Liver (tissue), 9 donors: ENCODE results near the gene TRIM56. TPM values are rescaled to one million over a fixed set of nuclear protein-coding genes. Genes with fewer than 3 reads are reported as not detected.
"Not testable (repeated sequence)": the region's sequence is repeated elsewhere in the genome, so short reads cannot be mapped to it uniquely, and the experiment has no call there.

Experiments
- DNase-seq: peaks from one replicate; pipeline ENCODE4 v3.0.0-alpha.2; 2017; ENCODE audit warnings: low spot score
- H3K27ac ChIP-seq, 2 donors: one replicate each; pipeline ENCODE4 v1.7.0; 2013; ENCODE audit warnings: inconsistent platforms in 2 of 2, low read length in 2 of 2, control low read depth in 1 of 2, low read depth in 1 of 2, mild to moderate bottlenecking in 1 of 2
- H3K27me3 ChIP-seq, 4 donors: one replicate each; pipeline versions ENCODE4 v1.6.1 to v1.7.0; 2013; ENCODE audit warnings: low read length in 3 of 4, inconsistent platforms in 1 of 4, mild to moderate bottlenecking in 1 of 4, moderate library complexity in 1 of 4; ENCODE audit not compliant: control insufficient read depth in 4 of 4, insufficient read depth in 4 of 4
- H3K36me3 ChIP-seq, 4 donors: one replicate each; pipeline versions ENCODE4 v1.6.1 to v1.7.0; 2013; ENCODE audit warnings: low read length in 3 of 4, mild to moderate bottlenecking in 3 of 4, low read depth in 1 of 4, moderate library complexity in 1 of 4; ENCODE audit not compliant: control insufficient read depth in 4 of 4, insufficient read depth in 3 of 4
- H3K4me1 ChIP-seq, 4 donors: one replicate each; pipeline versions ENCODE4 v1.6.1 to v1.7.0; 2013; ENCODE audit warnings: low read length in 3 of 4, mild to moderate bottlenecking in 3 of 4, moderate library complexity in 1 of 4; ENCODE audit not compliant: control insufficient read depth in 4 of 4, insufficient read depth in 4 of 4
- H3K4me3 ChIP-seq, 3 donors: one replicate each; pipeline versions ENCODE4 v1.6.1 to v1.7.0; 2013; ENCODE audit warnings: low read length in 3 of 3, control low read depth in 1 of 3, low read depth in 1 of 3, mild to moderate bottlenecking in 1 of 3
- H3K9ac ChIP-seq, 2 donors: one replicate each; pipeline ENCODE4 v1.7.0; 2013; ENCODE audit warnings: low read length in 2 of 2, mild to moderate bottlenecking in 2 of 2, moderate library complexity in 2 of 2, control low read depth in 1 of 2, low read depth in 1 of 2
- H3K9me3 ChIP-seq, 4 donors: one replicate each; pipeline versions ENCODE4 v1.6.1 to v1.7.0; 2013; ENCODE audit warnings: low read length in 3 of 4; ENCODE audit not compliant: control insufficient read depth in 4 of 4
- ATF3 ChIP-seq: IDR thresholded peaks from 2 replicates; pipeline ENCODE4 v1.6.1; 2016; ENCODE audit warnings: antibody characterized with exemption
- EGR1 ChIP-seq, 2 donors: IDR thresholded peaks; 2 replicates each; pipeline ENCODE4 v1.6.1; 2016 to 2018; ENCODE audit warnings: antibody characterized with exemption in 2 of 2, low read depth in 2 of 2
- FOXA1 ChIP-seq: IDR thresholded peaks from 2 replicates; pipeline ENCODE4 v1.6.1; 2016; ENCODE audit warnings: antibody characterized with exemption
- GABPA ChIP-seq, 2 donors: IDR thresholded peaks in 1 of 2; conservative IDR thresholded peaks in 1 of 2; 2 replicates each; pipeline ENCODE4 v1.6.1; 2016; ENCODE audit warnings: antibody characterized with exemption in 2 of 2, mild to moderate bottlenecking in 1 of 2, moderate library complexity in 1 of 2
- HNF4A ChIP-seq, 2 donors: conservative IDR thresholded peaks; 2 replicates each; pipeline ENCODE4 v1.6.1; 2016; ENCODE audit warnings: antibody characterized with exemption in 2 of 2, mild to moderate bottlenecking in 2 of 2
- NR2F2 ChIP-seq: IDR thresholded peaks from 2 replicates; pipeline ENCODE4 v1.6.1; 2016; ENCODE audit warnings: antibody characterized with exemption
- RAD21 ChIP-seq, 2 donors: IDR thresholded peaks; 2 replicates each; pipeline ENCODE4 v1.6.1; 2016; ENCODE audit warnings: antibody characterized with exemption in 2 of 2, mild to moderate bottlenecking in 2 of 2
- REST ChIP-seq: IDR thresholded peaks from 2 replicates; pipeline ENCODE4 v1.6.1; 2016; ENCODE audit warnings: antibody characterized with exemption, mild to moderate bottlenecking
- RXRA ChIP-seq, 2 donors: IDR thresholded peaks; 2 replicates each; pipeline ENCODE4 v1.6.1; 2017 to 2018; ENCODE audit warnings: antibody characterized with exemption in 2 of 2, mild to moderate bottlenecking in 1 of 2
- TAF1 ChIP-seq: conservative IDR thresholded peaks from 2 replicates; pipeline ENCODE4 v1.6.1; 2016; ENCODE audit warnings: antibody characterized with exemption, mild to moderate bottlenecking
- YY1 ChIP-seq: IDR thresholded peaks from 2 replicates; pipeline ENCODE4 v1.6.1; 2016; ENCODE audit warnings: antibody characterized with exemption, mild to moderate bottlenecking
- WGBS: extraction: QIAGEN DNeasy Blood & Tissue Kit; methylation state at CpG from one replicate; pipeline ENCODE4 v1.1.7; 2013; 5-methylcytosine and 5-hydroxymethylcytosine counted together
- polyA plus RNA-seq, 2 donors: library from polyadenylated mRNA; stranded (reverse) in 1 of 2; unstranded in 1 of 2; fragments of 200-250 nt in 1 of 2; fragments of >200 nt in 1 of 2; fragmentation: Nextera tagmentation in 1 of 2; extraction: Ambion mirVana in 1 of 2; gene quantifications; one replicate each; pipeline versions ENCODE4 v1.2.1 to v1.2.3, GENCODE V29; 2013 to 2015
- total RNA-seq, 2 donors: library from RNA; depleted of rRNA; stranded (reverse); fragments of >200 nt; gene quantifications; one replicate each; pipeline ENCODE4 v1.2.3, GENCODE V29; 2014
- donor health status: healthy.
- donor health status: healthy.
- donor health status: healthy.
- donor health status: healthy.
- donor health status: healthy.

TRIM56 gene
- total and polyA plus RNA-seq, 4 donors, result 4.8 to 15.6 (median 7.6) TPM

- H3K9ac ChIP-seq, H3K27ac ChIP-seq, H3K4me3 ChIP-seq, H3K27me3 ChIP-seq, DNase-seq, H3K9me3 ChIP-seq, H3K4me1 ChIP-seq, H3K36me3 ChIP-seq: not testable (repeated sequence)
- 78% methylated on average over 6 of the region's 6 CpGs for WGBS
- TF ChIP-seq REST, result peak; percentile 27
These were observed 44.0 kb upstream of the TRIM56 start for GRCh38 chr7:101041283-101041682.

GRCh38 chr7:101058355-101058754, 26.9 kb upstream of the TRIM56 start:
- Histone ChIP-seq H3K36me3 (no peaks in the 10 kb centered on the region), H3K9me3 (no peaks in the 10 kb centered on the region), H3K27ac (no peak overlapping the region), H3K27me3 (peaks cover 0 to 2% (median 0%) of the 10 kb centered on the region in 4 donors), H3K9ac (no peak overlapping the region), H3K4me1 (no peaks in the 10 kb centered on the region), H3K4me3 (no peak overlapping the region)
- peak; percentile 79 for DNase-seq
- TF ChIP-seq RAD21 (IDR thresholded peaks at IDR 0.05) (peak in 1 of 2 donors; percentile 36), GABPA (IDR thresholded peaks at IDR 0.05 in 1 of 2, conservative IDR thresholded peaks at IDR 0.05 in 1 of 2) (no peak), REST (peak; percentile 100), RXRA (IDR thresholded peaks at IDR 0.05) (peak; percentile 15 to 34), EGR1 (IDR thresholded peaks at IDR 0.05; ENCODE audit: low read depth in 2 of 2) (no peak), HNF4A (conservative IDR thresholded peaks at IDR 0.05) (peak in 1 of 2 donors; percentile 44), NR2F2 (peak; percentile 61)
- 21% methylated on average over 9 of the region's 9 CpGs for WGBS

GRCh38 chr7:101059620-101059942, 25.7 kb upstream of the TRIM56 start:
- no peak for DNase-seq
- 34% methylated on average over 9 of the region's 9 CpGs for WGBS
- Histone ChIP-seq H3K4me3 (no peak overlapping the region), H3K27ac (no peak overlapping the region), H3K4me1 (no peaks in the 10 kb centered on the region), H3K27me3 (peaks cover 0 to 2% (median 0%) of the 10 kb centered on the region in 4 donors), H3K9ac (no peak overlapping the region), H3K9me3 (no peaks in the 10 kb centered on the region), H3K36me3 (no peaks in the 10 kb centered on the region)
- TF ChIP-seq TAF1, result no peak
- no peak for TF ChIP-seq ATF3
- TF ChIP-seq YY1, result no peak
- TF ChIP-seq FOXA1, result no peak
